ENCODE data around the gene EHD4.

DNA sequence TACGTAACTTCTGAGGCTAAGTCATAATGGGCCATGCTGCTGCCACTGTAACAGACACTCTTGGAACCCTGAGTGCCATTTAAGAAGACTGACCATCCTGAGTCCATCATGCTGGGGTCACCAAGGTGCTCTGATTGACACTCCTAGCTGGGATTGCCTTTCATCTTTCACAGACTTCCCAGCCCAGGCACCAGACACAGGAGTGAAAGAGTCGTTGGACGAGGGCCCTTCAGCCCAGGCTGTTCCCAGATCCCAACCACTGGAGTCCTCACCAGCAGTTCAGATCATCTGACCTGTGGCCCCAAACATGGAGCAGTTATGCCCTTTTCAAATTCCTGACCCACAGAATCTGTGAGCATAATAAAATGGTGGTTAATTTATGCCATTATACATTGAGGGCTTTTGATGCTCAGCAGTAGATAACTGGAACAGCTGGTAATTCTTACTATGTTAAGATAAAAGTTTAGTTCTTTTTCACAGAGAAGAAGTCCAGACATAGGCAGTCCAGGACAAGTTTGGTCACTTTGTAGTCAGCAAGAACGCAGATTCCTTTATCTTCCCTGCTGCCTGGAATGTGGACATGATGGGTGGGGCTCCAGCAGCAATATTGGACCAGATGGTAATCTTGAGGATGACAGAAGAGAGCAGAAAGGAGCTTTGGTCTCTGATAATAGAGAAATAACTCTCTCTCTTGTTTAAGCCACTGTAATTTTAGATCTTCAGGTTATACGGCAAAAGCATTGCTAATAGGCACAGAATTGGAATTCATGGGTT, 7.3 kb upstream of the EHD4 start:
- no peak for TF ChIP-seq EP300 (IDR thresholded peaks at IDR 0.05)
- TF ChIP-seq CTCF (IDR thresholded peaks at IDR 0.05): no peak
- TF ChIP-seq POLR2A (IDR thresholded peaks at IDR 0.05): no peak
